H1 (cell line): ENCODE measurements around the gene IL6ST. TPM values are rescaled to one million over a fixed set of nuclear protein-coding genes. Genes with fewer than 3 reads are reported as not detected.

Source experiments
- CEBPB ChIP-seq: IDR thresholded peaks from 2 replicates; pipeline ENCODE4 v1.6.1; 2012; ENCODE audit warnings: low read depth, low read length
- EGR1 ChIP-seq: IDR thresholded peaks from 2 replicates; pipeline ENCODE4 v1.6.1; 2011; ENCODE audit warnings: low read depth, low read length, borderline replicate concordance
- FOSL1 ChIP-seq: IDR thresholded peaks from 2 replicates; pipeline ENCODE4 v1.6.1; 2011; ENCODE audit warnings: mild to moderate bottlenecking, low read depth, low read length, moderate library complexity; ENCODE audit not compliant: insufficient read depth
- GABPA ChIP-seq: IDR thresholded peaks from 2 replicates; pipeline ENCODE4 v1.6.1; 2011; ENCODE audit warnings: mild to moderate bottlenecking, low read length, moderate library complexity, borderline replicate concordance; ENCODE audit not compliant: insufficient read depth
- RBBP5 ChIP-seq: IDR thresholded peaks from 2 replicates; pipeline ENCODE4 v1.7.1; 2012; ENCODE audit warnings: low read depth, mild to moderate bottlenecking, inconsistent platforms, low read length, moderate library complexity, borderline replicate concordance
- SIX5 ChIP-seq: IDR thresholded peaks from 2 replicates; pipeline ENCODE4 v1.6.1; 2011; ENCODE audit warnings: mild to moderate bottlenecking, low read depth, low read length
- polyA plus RNA-seq, 7 experiments: library from polyadenylated mRNA; depleted of rRNA in 3 of 7; stranded (reverse) in 5 of 7; unstranded in 2 of 7; fragments of >200 nt in 5 of 7; fragments of 200-250 nt in 2 of 7; gene quantifications; 1 replicate in 5 of 7; 2 replicates in 1 of 7; 4 replicates in 1 of 7; pipeline versions ENCODE4 v1.2.1 to v1.2.3, GENCODE V29; 2011 to 2013; ENCODE audit warnings: missing spikeins in 2 of 7, mixed read lengths in 2 of 7
- total RNA-seq: library from RNA; stranded (reverse); fragmentation: NEBNext Ultra II Directional; extraction: Animal tissue kit (Norgen Biotek cat#: 25700); gene quantifications from 2 replicates; pipeline ENCODE4 v1.2.1, GENCODE V29; 2021
- TF ChIP-seq, protein P1 (sequence below), 3 experiments: IDR thresholded peaks; 1 replicate in 2 of 3; 2 replicates in 1 of 3; pipeline versions ENCODE4 v1.5.1 to v1.6.1; 2011; ENCODE audit warnings: low read length in 3 of 3, mild to moderate bottlenecking in 3 of 3, inconsistent platforms in 2 of 3, low read depth in 1 of 3, moderate library complexity in 1 of 3; ENCODE audit not compliant: insufficient read depth in 1 of 3; ENCODE audit errors: control extremely low read depth in 1 of 3

The IL6ST gene
- total and polyA plus RNA-seq, 2 of the 8 experiments (the other 6 are each of a cell fraction or from before 2014, with no cell fraction given) = 1.4 to 11.1 TPM

GRCh38 chr5:55923177-55923771, 71.5 kb downstream of the IL6ST start (continued):
- TF ChIP-seq, protein P1, sequence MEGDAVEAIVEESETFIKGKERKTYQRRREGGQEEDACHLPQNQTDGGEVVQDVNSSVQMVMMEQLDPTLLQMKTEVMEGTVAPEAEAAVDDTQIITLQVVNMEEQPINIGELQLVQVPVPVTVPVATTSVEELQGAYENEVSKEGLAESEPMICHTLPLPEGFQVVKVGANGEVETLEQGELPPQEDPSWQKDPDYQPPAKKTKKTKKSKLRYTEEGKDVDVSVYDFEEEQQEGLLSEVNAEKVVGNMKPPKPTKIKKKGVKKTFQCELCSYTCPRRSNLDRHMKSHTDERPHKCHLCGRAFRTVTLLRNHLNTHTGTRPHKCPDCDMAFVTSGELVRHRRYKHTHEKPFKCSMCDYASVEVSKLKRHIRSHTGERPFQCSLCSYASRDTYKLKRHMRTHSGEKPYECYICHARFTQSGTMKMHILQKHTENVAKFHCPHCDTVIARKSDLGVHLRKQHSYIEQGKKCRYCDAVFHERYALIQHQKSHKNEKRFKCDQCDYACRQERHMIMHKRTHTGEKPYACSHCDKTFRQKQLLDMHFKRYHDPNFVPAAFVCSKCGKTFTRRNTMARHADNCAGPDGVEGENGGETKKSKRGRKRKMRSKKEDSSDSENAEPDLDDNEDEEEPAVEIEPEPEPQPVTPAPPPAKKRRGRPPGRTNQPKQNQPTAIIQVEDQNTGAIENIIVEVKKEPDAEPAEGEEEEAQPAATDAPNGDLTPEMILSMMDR (IDR thresholded peaks at IDR 0.05; ENCODE audit: control extremely low read depth in 1 of 3, insufficient read depth in 1 of 3, low read depth in 1 of 3, low read length in 3 of 3) = no peak
- TF ChIP-seq RBBP5 = no peak
- TF ChIP-seq EGR1 = no peak
- no peak for TF ChIP-seq CEBPB
- no peak for TF ChIP-seq SIX5
- no peak for TF ChIP-seq GABPA
- no peak for TF ChIP-seq FOSL1
- TF ChIP-seq, all 59 proteins: peak for 0
